22Rv1 (cell line): ENCODE data around the gene DHPS.
"Not testable (repeated sequence)": the region's sequence is repeated elsewhere in the genome, so short reads cannot be mapped to it uniquely, and the experiment has no call there.

Source experiments
- H3K27ac ChIP-seq: fragments of 450-650 bp; 2 replicates; pipeline ENCODE4 v1.5.1; 2017
- ZFX ChIP-seq: fragments of 450-650 bp; IDR thresholded peaks from 2 replicates; pipeline ENCODE4 v1.6.1; 2017; ENCODE audit warnings: antibody characterized with exemption, borderline replicate concordance
- TF ChIP-seq, protein P1 (sequence below): fragments of 450-650 bp; IDR thresholded peaks from 2 replicates; pipeline ENCODE4 v1.5.1; 2017; ENCODE audit warnings: mild to moderate bottlenecking

The DHPS gene

DNA sequence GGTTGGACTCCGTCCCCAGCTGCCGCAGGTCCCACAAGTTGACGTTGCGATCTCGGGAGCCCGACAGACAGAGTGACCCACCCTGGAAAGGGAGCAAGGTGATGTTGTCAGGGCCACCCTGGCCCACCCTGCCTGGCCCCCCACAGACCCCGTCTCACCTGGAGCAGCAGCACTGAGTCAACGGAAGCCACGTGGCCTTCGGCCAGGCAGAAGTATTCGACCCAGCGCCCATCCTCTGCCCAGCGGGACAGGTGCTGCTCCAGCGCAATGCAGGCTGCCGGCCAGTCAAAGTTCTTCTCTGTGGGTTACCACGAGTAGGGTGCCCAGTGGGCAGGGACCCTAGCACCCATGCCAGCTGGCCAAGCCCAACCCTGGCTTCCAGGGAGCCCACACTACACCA is 13.0 kb upstream of the DHPS start:
- TF ChIP-seq, protein P1, sequence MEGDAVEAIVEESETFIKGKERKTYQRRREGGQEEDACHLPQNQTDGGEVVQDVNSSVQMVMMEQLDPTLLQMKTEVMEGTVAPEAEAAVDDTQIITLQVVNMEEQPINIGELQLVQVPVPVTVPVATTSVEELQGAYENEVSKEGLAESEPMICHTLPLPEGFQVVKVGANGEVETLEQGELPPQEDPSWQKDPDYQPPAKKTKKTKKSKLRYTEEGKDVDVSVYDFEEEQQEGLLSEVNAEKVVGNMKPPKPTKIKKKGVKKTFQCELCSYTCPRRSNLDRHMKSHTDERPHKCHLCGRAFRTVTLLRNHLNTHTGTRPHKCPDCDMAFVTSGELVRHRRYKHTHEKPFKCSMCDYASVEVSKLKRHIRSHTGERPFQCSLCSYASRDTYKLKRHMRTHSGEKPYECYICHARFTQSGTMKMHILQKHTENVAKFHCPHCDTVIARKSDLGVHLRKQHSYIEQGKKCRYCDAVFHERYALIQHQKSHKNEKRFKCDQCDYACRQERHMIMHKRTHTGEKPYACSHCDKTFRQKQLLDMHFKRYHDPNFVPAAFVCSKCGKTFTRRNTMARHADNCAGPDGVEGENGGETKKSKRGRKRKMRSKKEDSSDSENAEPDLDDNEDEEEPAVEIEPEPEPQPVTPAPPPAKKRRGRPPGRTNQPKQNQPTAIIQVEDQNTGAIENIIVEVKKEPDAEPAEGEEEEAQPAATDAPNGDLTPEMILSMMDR = no peak
- TF ChIP-seq ZFX = no peak
- H3K27ac ChIP-seq = no peak overlapping the region

DNA sequence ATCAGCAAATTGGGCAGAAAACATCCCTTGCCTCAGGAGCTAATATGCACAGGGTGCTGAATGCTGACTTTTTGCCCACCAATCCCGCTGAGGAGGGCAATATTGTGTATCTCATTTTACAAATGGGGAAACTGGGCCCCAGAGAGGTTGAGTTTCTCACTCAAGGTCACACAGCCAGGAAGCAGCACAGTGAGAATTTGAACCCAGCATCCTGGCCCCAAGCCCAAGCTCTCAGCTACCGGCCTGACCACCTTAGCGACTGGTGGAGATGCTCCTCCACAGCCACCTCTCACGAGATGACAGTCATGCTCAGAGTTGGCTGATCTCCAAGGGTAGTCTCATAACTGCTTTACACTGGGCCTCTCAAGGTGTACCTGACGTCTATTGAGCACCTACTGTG is 11.3 kb upstream of the DHPS start:
- TF ChIP-seq ZFX = no peak
- TF ChIP-seq, protein P1 = no peak
- H3K27ac ChIP-seq = no peak overlapping the region

DNA sequence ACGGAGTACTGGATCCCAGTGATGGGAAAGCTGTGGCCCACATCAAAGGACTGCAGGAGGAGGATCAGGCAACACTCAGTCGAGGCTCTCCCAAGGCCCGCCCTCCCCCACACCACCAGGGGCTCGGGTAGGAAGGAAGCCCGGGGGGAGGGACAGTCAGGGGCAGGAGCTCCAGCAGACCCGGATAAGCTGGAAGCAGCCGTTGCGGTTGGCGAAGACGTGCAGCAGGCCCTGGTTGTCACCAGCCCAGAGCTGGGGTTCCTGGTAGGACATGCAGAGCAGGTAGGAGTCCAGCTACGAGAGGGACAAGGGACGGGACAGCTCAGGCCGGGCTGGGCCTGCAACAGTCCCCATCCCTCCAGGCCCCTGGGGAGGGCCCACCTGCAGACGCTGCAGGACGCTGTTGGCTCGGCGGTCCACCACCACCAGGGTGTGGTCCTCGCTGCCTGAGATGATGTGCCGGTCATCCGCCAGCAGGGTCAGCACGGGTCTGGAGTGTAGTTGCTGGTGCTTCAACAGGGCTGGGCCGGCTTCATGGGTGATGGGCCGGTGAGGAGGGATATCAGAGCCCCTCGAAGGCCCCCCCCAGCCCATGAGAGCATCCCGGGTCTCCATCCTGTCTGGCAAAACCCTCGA is 8.0 kb upstream of the DHPS start:
- H3K27ac ChIP-seq = no peak overlapping the region
- TF ChIP-seq, protein P1 = no peak
- no peak for TF ChIP-seq ZFX

DNA sequence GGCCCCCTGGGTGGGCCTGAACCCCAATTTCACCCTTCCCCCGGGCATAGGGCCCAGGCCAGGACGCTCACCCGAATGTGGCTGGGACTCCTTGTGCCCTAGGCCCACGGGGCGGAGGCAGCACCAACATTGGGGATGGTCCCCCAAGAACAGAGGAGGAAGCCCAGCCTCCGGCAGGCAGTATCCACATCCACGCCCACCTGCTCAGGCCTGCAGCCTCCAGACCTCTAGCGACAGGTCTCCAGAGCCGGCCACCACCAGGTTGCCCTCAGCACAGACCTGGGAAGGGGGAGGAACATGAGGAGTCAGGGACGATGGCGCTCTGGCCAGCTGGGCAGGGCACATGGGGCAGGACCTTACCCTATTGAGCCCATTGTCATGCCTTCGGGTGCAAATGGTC is 7.3 kb upstream of the DHPS start:
- no peak overlapping the region for H3K27ac ChIP-seq

DNA sequence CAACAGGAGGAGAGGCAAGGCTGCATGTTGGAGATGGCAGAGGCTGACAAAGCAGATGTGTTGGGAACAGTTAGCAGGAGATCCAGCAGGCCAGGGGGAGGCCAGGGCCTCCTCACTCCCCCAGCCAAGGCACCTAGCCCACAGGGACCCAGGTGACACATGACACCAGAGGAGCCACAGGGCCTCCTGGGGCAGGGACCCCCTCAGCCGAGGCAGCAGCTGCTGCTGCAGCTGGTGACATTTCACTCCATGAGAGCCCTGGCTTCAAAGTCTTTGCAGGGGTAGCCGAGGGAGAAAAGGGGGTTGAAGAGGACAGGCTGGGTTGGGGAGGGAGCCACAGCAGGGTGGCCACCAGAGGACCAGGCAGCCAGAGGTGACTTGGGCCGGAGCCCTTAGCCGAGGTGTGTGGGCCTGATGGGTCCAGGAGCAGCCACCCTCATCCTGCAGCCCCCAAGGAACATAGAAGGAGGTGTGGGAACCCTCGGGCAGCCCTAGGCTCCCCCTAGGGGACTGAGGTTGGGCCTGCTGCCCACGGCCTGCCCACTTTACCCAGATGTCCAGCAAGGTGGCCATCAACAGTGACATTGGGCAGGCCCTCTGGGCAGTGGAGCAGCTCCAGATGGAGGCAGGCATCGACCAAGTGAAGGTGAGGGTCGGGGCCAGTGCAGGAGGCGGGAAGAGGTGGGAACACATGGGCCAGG is 6.0 kb upstream of the DHPS start, which contains the start of gene GNG14:
Gene GNG14 (plus strand): TSS at position 503 of the 701 bp plus-strand sequence. CDS start 51 bp downstream, at position 554.
- TF ChIP-seq, protein P1 = no peak
- no peak for TF ChIP-seq ZFX
- no peak within 1 kb of the TSS for H3K27ac ChIP-seq

More for the DNA sequence above, 7.3 kb upstream of the DHPS start:
- TF ChIP-seq ZFX = no peak
- TF ChIP-seq, protein P1 = no peak

DNA sequence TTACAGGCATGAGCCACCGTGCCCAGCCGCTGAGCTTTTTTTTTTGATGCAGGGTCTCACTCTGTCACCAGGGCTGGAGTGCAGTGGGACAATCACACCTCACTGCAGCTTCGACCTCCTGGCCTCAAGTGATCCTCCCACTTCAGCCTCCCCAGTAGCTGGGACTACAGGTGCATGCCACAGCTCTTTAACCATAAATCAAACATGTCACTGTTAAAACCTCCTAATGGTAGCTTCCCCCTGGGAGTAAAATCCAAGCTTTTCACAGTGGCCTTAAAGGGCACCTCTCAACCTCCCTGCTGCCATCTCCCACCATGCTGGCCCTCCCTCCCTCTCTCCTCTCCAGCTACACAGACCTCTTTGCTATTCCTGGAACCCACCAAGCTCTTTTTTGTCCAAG is 4.2 kb upstream of the DHPS start:
- TF ChIP-seq, protein P1 = no peak
- TF ChIP-seq ZFX = no peak

DNA sequence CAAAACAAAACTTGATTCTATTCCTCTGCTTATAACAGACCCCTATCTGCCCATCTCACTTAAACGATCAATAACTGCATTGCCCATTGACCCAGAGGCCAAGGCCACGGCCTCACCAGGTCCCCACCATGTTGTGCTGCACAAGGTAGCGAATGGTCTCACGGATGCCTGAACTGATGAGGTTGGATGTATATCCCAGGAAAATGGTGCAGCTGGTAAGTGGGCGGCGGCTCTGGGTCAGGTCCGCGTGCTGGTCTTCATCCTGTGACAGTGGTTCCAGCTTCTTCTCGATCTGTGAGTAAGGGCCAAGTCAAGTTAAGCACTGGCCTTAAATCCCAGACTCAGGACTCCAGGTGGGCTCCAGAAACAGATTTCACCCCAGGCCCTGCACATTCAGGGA is 1.6 kb downstream of the DHPS start:
- TF ChIP-seq, protein P1 = no peak
- no peak for TF ChIP-seq ZFX
- H3K27ac ChIP-seq = peak overlapping the region; percentile 99

More for the DNA sequence above, 4.2 kb upstream of the DHPS start:
- H3K27ac ChIP-seq = no peak overlapping the region

DNA sequence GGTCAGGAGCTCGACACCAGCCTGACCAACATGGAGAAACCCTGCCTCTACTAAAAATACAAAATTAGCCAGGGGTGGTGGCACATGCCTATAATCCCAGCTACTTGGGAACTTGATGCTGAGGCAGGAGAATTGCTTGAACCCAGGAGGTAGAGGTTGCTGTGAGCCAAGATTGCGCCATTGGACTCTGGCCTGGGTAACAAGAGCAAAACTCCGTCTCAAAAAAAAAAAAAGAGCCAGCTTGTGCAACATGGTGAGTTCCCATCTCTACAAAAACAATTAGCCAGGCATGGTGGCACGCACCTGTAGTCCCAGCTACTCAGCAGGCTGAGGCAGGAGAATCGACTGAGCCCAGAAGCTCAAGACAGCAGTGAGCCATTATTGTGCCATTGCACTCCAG is 3.6 kb downstream of the DHPS start:
- not testable (repeated sequence) for H3K27ac ChIP-seq
